ENCODE data around the gene FXYD4. TPM values are rescaled to one million over a fixed set of nuclear protein-coding genes. Genes with fewer than 3 reads are reported as not detected.
"Not testable (repeated sequence)": the region's sequence is repeated elsewhere in the genome, so short reads cannot be mapped to it uniquely, and the experiment has no call there.

Gene FXYD4
- total RNA-seq, 1 experiment from 2014 or later, result not detected

DNA sequence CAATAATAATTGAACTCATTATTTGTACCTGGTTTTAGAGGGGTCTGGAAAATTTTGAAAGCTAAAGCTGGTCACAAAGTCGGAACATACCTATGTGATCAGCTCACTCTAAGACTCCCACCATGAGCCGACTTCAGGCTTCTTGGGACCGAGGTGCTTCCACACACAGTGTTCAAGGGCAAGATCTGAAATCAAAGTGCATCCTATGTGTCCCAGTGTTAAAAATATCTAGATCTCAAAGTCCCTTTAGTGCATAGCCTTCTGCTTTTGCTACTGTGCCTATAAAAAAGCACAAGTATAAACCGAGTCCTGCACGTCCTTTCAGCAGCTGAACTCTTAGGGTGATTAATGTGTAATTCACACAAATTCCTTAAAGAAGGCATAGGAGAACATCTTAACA lies 43.5 kb upstream of the FXYD4 start:
- DNase-seq (ENCODE audit: low spot score) (no peak), ATAC-seq (no peak)
- CTCF ChIA-PET, result interaction anchor here (0.5 to 1.0 kb wide), 2 partner anchors 15 to 124 kb away, joined by 3 to 4 read pairs; no protein-coding TSS in a partner anchor
- H3K36me3 Mint-ChIP-seq, result peaks cover 9% of the 10 kb centered on the region; the same call in 1 of the 2 replicates
- H3K4me1 Mint-ChIP-seq, result peaks cover 10% of the 10 kb centered on the region
- H3K4me3 Mint-ChIP-seq, result no peak overlapping the region
- H3K9me3 Mint-ChIP-seq, result 0 out of 2 replicates have a peak, but pooled peaks cover 3% of the 10 kb centered on the region
- POLR2A ChIA-PET, result no interaction called here
- no peak overlapping the region for H3K27ac Mint-ChIP-seq
- TF ChIP-seq, protein P1, sequence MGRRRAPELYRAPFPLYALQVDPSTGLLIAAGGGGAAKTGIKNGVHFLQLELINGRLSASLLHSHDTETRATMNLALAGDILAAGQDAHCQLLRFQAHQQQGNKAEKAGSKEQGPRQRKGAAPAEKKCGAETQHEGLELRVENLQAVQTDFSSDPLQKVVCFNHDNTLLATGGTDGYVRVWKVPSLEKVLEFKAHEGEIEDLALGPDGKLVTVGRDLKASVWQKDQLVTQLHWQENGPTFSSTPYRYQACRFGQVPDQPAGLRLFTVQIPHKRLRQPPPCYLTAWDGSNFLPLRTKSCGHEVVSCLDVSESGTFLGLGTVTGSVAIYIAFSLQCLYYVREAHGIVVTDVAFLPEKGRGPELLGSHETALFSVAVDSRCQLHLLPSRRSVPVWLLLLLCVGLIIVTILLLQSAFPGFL (CRISPR knock-in tag; IDR thresholded peaks at IDR 0.05; ENCODE audit: borderline replicate concordance), result no peak
- no peak for TF ChIP-seq TEAD1 (CRISPR knock-in tag; IDR thresholded peaks at IDR 0.05)
- peaks cover 5% of the 10 kb centered on the region; the same call in 1 of the 2 replicates for H3K27me3 Mint-ChIP-seq (ENCODE audit: low read depth)

DNA sequence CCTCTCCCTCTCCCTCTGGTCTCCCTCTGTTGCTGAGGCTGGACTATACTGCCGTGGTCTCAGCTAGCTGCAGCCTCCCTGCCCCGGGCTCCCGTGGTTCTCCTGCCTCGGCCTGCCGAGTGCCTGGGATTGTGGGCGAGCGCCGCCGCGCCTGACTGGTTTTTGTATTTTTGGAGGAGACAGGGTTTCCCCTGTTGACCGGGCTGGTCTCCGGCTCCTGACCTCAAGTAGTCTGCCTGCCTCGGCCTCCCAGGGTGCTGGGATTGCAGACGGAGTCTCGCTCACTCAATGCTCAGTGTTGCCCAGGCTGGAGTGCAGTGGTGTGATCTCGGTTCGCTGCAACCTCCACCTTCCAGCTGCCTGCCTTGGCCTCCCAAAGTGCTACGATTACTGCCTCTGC lies 42.6 kb upstream of the FXYD4 start:
- POLR2A ChIA-PET; H3K4me1 Mint-ChIP-seq; DNase-seq (ENCODE audit: low spot score); ATAC-seq; H3K9me3 Mint-ChIP-seq; H3K27me3 Mint-ChIP-seq (ENCODE audit: low read depth); H3K27ac Mint-ChIP-seq; H3K36me3 Mint-ChIP-seq; H3K4me3 Mint-ChIP-seq: not testable (repeated sequence)
- CTCF ChIA-PET, result interaction anchor here (1.0 to 1.6 kb wide), 2 partner anchors 9 to 16 kb away, joined by 3 to 4 read pairs; no protein-coding TSS in a partner anchor

DNA sequence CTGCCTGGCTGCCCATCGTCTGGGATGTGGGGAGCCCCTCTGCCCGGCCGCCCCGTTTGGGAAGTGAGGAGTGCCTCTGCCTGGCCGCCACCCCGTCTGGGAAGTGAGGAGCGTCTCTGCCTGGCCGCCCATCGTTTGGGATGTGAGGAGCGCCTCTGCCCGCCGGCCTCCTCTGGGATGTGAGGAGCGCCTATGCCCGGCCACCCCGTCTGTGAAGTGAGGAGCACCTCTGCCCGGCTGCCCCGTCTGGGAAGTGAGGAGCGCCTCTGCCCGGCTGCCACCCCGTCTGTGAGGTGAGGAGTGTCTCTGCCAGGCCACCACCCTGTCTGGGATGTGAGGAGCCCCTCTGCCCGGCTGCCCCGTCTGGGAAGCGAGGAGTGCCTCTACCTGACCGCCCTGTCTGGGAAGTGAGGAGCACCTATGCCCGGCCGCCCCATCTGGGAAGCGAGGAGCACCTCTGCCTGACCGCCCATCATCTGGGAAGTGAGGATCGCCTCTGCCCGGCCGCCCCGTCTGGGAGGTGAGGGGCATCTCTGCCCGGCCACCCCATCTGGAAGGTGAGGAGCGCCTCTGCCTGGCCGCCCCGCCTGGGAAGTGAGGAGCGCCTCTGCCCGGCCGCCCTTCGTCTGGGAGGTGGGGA lies 42.1 kb upstream of the FXYD4 start:
- H3K4me3 Mint-ChIP-seq; DNase-seq (ENCODE audit: low spot score); H3K27ac Mint-ChIP-seq; H3K27me3 Mint-ChIP-seq (ENCODE audit: low read depth); ATAC-seq; POLR2A ChIA-PET; H3K9me3 Mint-ChIP-seq; H3K4me1 Mint-ChIP-seq; H3K36me3 Mint-ChIP-seq: not testable (repeated sequence)
- CTCF ChIA-PET, result interaction anchor here (1.6 kb wide), 1 partner anchor 9 kb away, joined by 4 read pairs; no protein-coding TSS in a partner anchor

DNA sequence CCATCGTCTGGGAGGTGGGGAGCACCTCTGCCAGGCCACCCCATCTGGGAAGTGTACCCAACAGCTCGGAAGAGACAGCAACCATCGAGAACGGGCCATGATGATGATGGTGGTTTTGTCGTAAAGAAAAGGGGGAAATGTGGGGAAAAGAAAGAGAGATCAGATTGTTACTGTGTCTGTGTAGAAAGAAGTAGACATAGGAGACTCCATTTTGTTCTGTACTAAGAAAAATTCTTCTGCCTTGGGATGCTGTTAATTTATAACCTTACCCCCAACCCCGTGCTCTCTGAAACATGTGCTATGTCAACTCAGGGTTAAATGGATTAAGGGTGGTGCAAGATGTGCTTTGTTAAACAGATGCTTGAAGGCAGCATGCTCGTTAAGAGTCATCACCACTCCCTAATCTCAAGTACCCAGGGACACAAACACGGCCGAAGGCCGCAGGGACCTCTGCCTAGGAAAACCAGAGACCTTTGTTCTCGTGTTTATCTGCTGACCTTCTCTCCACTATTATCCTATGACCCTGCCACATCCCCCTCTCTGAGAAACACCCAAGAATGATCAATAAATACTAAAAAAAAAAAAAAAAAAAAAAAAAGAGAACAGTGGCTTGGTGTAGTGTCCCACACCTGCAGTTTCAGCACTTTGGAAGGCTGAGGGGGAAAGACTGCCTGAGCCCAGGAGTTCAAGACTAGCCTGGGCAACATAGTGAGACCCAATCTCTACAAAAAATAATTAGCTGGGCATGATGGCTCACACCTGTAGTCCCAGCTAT lies 41.2 kb upstream of the FXYD4 start:
- H3K27ac Mint-ChIP-seq; H3K4me1 Mint-ChIP-seq; ATAC-seq; H3K27me3 Mint-ChIP-seq (ENCODE audit: low read depth); H3K36me3 Mint-ChIP-seq; DNase-seq (ENCODE audit: low spot score); H3K9me3 Mint-ChIP-seq; POLR2A ChIA-PET; H3K4me3 Mint-ChIP-seq: not testable (repeated sequence)
- CTCF ChIA-PET, result interaction anchor here (0.7 to 1.6 kb wide), 2 partner anchors 8 to 100 kb away, joined by 3 to 4 read pairs; no protein-coding TSS in a partner anchor

DNA sequence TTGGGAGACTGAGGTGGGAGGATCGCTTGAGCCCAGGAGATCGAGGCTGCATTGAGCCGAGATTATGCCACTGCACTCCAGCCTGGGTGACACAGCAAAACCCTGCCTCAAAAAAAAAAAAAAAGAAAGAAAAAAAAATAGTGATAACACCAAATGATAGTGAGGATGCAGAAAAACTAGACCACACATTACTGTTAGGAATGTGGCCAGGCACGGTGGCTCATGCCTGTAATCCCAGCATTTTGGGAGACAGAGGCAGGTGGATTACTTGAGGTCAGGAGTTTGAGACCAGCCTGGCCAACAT lies 40.7 kb upstream of the FXYD4 start:
- ATAC-seq; H3K9me3 Mint-ChIP-seq; H3K4me3 Mint-ChIP-seq; H3K4me1 Mint-ChIP-seq; H3K27me3 Mint-ChIP-seq (ENCODE audit: low read depth); H3K36me3 Mint-ChIP-seq; DNase-seq (ENCODE audit: low spot score); POLR2A ChIA-PET; H3K27ac Mint-ChIP-seq: not testable (repeated sequence)
- CTCF ChIA-PET, result interaction anchor here (0.7 kb wide), 1 partner anchor 101 kb away, joined by 3 read pairs; no protein-coding TSS in a partner anchor

DNA sequence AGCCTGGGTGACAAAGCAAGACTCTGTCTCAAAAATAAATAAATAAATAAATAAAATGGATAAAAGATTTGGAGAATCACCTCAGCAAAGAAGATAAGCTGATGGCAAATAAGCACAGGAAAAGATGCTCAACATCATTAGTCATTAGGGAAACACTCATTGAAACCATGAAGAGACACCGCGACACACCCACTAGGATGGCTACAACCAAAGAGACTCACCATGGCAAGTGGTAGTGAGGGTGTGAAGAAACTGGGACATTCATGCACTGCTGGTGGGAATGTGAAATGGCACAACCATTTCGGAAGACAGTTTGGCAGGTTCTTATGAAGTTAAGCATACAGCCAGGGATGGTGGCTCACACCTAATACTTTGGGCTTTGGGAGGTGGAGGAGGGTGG lies 37.8 kb upstream of the FXYD4 start:
- H3K4me3 Mint-ChIP-seq, result no peak overlapping the region
- ATAC-seq (no peak), DNase-seq (ENCODE audit: low spot score) (no peak)
- no peak overlapping the region for H3K27ac Mint-ChIP-seq
- H3K27me3 Mint-ChIP-seq (ENCODE audit: low read depth), result no peaks in the 10 kb centered on the region
- H3K4me1 Mint-ChIP-seq, result peaks cover 26% of the 10 kb centered on the region
- POLR2A ChIA-PET, result no interaction called here
- CTCF ChIA-PET, result interaction anchor here (0.6 kb wide), 1 partner anchor 161 kb away, joined by 4 read pairs; no protein-coding TSS in a partner anchor
- H3K36me3 Mint-ChIP-seq, result peaks cover 4% of the 10 kb centered on the region; the same call in 1 of the 2 replicates
- H3K9me3 Mint-ChIP-seq, result no peaks in the 10 kb centered on the region
- TF ChIP-seq ESRRA (CRISPR knock-in tag; IDR thresholded peaks at IDR 0.05; ENCODE audit: borderline replicate concordance), result no peak
- TF ChIP-seq, protein P2, sequence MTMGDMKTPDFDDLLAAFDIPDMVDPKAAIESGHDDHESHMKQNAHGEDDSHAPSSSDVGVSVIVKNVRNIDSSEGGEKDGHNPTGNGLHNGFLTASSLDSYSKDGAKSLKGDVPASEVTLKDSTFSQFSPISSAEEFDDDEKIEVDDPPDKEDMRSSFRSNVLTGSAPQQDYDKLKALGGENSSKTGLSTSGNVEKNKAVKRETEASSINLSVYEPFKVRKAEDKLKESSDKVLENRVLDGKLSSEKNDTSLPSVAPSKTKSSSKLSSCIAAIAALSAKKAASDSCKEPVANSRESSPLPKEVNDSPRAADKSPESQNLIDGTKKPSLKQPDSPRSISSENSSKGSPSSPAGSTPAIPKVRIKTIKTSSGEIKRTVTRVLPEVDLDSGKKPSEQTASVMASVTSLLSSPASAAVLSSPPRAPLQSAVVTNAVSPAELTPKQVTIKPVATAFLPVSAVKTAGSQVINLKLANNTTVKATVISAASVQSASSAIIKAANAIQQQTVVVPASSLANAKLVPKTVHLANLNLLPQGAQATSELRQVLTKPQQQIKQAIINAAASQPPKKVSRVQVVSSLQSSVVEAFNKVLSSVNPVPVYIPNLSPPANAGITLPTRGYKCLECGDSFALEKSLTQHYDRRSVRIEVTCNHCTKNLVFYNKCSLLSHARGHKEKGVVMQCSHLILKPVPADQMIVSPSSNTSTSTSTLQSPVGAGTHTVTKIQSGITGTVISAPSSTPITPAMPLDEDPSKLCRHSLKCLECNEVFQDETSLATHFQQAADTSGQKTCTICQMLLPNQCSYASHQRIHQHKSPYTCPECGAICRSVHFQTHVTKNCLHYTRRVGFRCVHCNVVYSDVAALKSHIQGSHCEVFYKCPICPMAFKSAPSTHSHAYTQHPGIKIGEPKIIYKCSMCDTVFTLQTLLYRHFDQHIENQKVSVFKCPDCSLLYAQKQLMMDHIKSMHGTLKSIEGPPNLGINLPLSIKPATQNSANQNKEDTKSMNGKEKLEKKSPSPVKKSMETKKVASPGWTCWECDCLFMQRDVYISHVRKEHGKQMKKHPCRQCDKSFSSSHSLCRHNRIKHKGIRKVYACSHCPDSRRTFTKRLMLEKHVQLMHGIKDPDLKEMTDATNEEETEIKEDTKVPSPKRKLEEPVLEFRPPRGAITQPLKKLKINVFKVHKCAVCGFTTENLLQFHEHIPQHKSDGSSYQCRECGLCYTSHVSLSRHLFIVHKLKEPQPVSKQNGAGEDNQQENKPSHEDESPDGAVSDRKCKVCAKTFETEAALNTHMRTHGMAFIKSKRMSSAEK (CRISPR knock-in tag; IDR thresholded peaks at IDR 0.05; ENCODE audit: borderline replicate concordance), result no peak
- TF ChIP-seq NFYB (CRISPR knock-in tag; conservative IDR thresholded peaks at IDR 0.05; ENCODE audit: low read depth), result no peak
- no peak for TF ChIP-seq ZNF232 (CRISPR knock-in tag; IDR thresholded peaks at IDR 0.05)
- no peak for TF ChIP-seq HMGA2 (CRISPR knock-in tag; IDR thresholded peaks at IDR 0.05)
- no peak for TF ChIP-seq OVOL2 (CRISPR knock-in tag; IDR thresholded peaks at IDR 0.05; ENCODE audit: borderline replicate concordance)
- TF ChIP-seq ZNF317 (CRISPR knock-in tag; IDR thresholded peaks at IDR 0.05; ENCODE audit: borderline replicate concordance, low read depth), result no peak
- TF ChIP-seq ELF4 (CRISPR knock-in tag; IDR thresholded peaks at IDR 0.05; ENCODE audit: low read depth), result no peak
- TF ChIP-seq NFE2L1 (CRISPR knock-in tag; IDR thresholded peaks at IDR 0.05), result no peak
- TF ChIP-seq, protein P3, sequence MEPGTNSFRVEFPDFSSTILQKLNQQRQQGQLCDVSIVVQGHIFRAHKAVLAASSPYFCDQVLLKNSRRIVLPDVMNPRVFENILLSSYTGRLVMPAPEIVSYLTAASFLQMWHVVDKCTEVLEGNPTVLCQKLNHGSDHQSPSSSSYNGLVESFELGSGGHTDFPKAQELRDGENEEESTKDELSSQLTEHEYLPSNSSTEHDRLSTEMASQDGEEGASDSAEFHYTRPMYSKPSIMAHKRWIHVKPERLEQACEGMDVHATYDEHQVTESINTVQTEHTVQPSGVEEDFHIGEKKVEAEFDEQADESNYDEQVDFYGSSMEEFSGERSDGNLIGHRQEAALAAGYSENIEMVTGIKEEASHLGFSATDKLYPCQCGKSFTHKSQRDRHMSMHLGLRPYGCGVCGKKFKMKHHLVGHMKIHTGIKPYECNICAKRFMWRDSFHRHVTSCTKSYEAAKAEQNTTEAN (CRISPR knock-in tag; IDR thresholded peaks at IDR 0.05), result no peak

Data from WTC11 (cell line).